ENCODE data around the gene PAEP.

- TF ChIP-seq, protein P1, sequence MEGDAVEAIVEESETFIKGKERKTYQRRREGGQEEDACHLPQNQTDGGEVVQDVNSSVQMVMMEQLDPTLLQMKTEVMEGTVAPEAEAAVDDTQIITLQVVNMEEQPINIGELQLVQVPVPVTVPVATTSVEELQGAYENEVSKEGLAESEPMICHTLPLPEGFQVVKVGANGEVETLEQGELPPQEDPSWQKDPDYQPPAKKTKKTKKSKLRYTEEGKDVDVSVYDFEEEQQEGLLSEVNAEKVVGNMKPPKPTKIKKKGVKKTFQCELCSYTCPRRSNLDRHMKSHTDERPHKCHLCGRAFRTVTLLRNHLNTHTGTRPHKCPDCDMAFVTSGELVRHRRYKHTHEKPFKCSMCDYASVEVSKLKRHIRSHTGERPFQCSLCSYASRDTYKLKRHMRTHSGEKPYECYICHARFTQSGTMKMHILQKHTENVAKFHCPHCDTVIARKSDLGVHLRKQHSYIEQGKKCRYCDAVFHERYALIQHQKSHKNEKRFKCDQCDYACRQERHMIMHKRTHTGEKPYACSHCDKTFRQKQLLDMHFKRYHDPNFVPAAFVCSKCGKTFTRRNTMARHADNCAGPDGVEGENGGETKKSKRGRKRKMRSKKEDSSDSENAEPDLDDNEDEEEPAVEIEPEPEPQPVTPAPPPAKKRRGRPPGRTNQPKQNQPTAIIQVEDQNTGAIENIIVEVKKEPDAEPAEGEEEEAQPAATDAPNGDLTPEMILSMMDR (IDR thresholded peaks at IDR 0.05; ENCODE audit: insufficient read depth, low read depth, low read length): no peak
- no peak for TF ChIP-seq EZH2 (IDR thresholded peaks at IDR 0.05; ENCODE audit: insufficient read depth, low read length)
Measured at GRCh38 chr9:135536216-135536615, 25.3 kb upstream of the PAEP start.

Measured in astrocyte (in vitro differentiated cells and primary cell).